H9 (cell line): ENCODE results near the gene RABGAP1L. TPM values are rescaled to one million over a fixed set of nuclear protein-coding genes. Genes with fewer than 3 reads are reported as not detected.

Experiments
- DNase-seq: peaks from one replicate; pipeline ENCODE4 v3.0.0-alpha.2; 2017
- H2AFZ ChIP-seq: one replicate; pipeline ENCODE4 v1.6.1; 2013; ENCODE audit warnings: mild to moderate bottlenecking, low read length, control low read depth, moderate library complexity
- H2AK5ac ChIP-seq: 2 replicates; pipeline ENCODE4 v1.6.1; 2013; ENCODE audit warnings: low read length, control low read depth, mixed read lengths; ENCODE audit not compliant: insufficient read length
- H2BK120ac ChIP-seq: one replicate; pipeline ENCODE4 v1.6.1; 2013; ENCODE audit warnings: low read depth, mild to moderate bottlenecking, low read length, control low read depth, inconsistent platforms; ENCODE audit not compliant: poor library complexity, severe bottlenecking
- H2BK12ac ChIP-seq: 2 replicates; pipeline ENCODE4 v1.6.1; 2013; ENCODE audit warnings: low read length, control low read depth, mixed read lengths, low read depth; ENCODE audit not compliant: insufficient read length
- H2BK15ac ChIP-seq: 2 replicates; pipeline ENCODE4 v1.6.1; 2013; ENCODE audit warnings: low read depth, low read length, control low read depth
- H2BK20ac ChIP-seq: one replicate; pipeline ENCODE4 v1.6.1; 2013; ENCODE audit warnings: low read depth, mild to moderate bottlenecking, low read length, control low read depth, inconsistent platforms; ENCODE audit not compliant: poor library complexity, severe bottlenecking
- H2BK5ac ChIP-seq: 2 replicates; pipeline ENCODE4 v1.6.1; 2013; ENCODE audit warnings: low read length, control low read depth, mixed read lengths; ENCODE audit not compliant: insufficient read length
- H3K14ac ChIP-seq: 2 replicates; pipeline ENCODE4 v1.6.1; 2013; ENCODE audit warnings: low read length, control low read depth; ENCODE audit not compliant: insufficient read depth
- H3K18ac ChIP-seq: 2 replicates; pipeline ENCODE4 v1.6.1; 2013; ENCODE audit warnings: low read depth, mild to moderate bottlenecking, mixed read lengths, low read length, control low read depth; ENCODE audit not compliant: insufficient read length
- H3K23ac ChIP-seq: 2 replicates; pipeline ENCODE4 v1.6.1; 2013; ENCODE audit warnings: low read length, control low read depth, mixed read lengths, low read depth; ENCODE audit not compliant: insufficient read length
- H3K23me2 ChIP-seq: 2 replicates; pipeline ENCODE4 v1.6.1; 2013; ENCODE audit warnings: low read depth, mild to moderate bottlenecking, mixed read lengths, low read length, control low read depth; ENCODE audit not compliant: insufficient read length, poor library complexity, severe bottlenecking
- H3K27ac ChIP-seq: 2 replicates; pipeline ENCODE4 v1.5.1; 2013; ENCODE audit warnings: low read length, control low read depth, mixed read lengths, low read depth; ENCODE audit not compliant: insufficient read length
- H3K27me3 ChIP-seq: 2 replicates; pipeline ENCODE4 v1.6.1; 2013; ENCODE audit warnings: low read length, control low read depth, inconsistent platforms; ENCODE audit not compliant: insufficient read depth
- H3K4ac ChIP-seq: 2 replicates; pipeline ENCODE4 v1.6.1; 2013; ENCODE audit warnings: low read depth, mild to moderate bottlenecking, control low read depth, inconsistent platforms, low read length, moderate library complexity
- H3K4me1 ChIP-seq: 2 replicates; pipeline ENCODE4 v1.6.1; 2013; ENCODE audit warnings: low read length, control low read depth, inconsistent platforms; ENCODE audit not compliant: insufficient read depth
- H3K4me2 ChIP-seq: 2 replicates; pipeline ENCODE4 v1.6.1; 2013; ENCODE audit warnings: low read length, control low read depth, mixed read lengths; ENCODE audit not compliant: insufficient read length, insufficient read depth
- H3K56ac ChIP-seq: 2 replicates; pipeline ENCODE4 v1.6.1; 2013; ENCODE audit warnings: low read depth, mild to moderate bottlenecking, mixed read lengths, low read length, control low read depth; ENCODE audit not compliant: insufficient read length
- H3K79me1 ChIP-seq: 2 replicates; pipeline ENCODE4 v1.6.1; 2013; ENCODE audit warnings: low read depth, mild to moderate bottlenecking, moderate library complexity, low read length, control low read depth, inconsistent platforms; ENCODE audit not compliant: insufficient read depth, poor library complexity, severe bottlenecking
- H3K79me2 ChIP-seq: 2 replicates; pipeline ENCODE4 v1.6.1; 2013; ENCODE audit warnings: low read length, control low read depth, inconsistent platforms; ENCODE audit not compliant: insufficient read depth
- H3K9ac ChIP-seq: 2 replicates; pipeline ENCODE4 v1.6.1; 2013; ENCODE audit warnings: low read length, control low read depth, mixed read lengths; ENCODE audit not compliant: insufficient read length; ENCODE audit errors: extremely low read depth
- H3K9me3 ChIP-seq: one replicate; pipeline ENCODE4 v1.6.1; 2013; ENCODE audit warnings: low read depth, low read length, inconsistent platforms; ENCODE audit not compliant: control insufficient read depth
- H3T11ph ChIP-seq: one replicate; pipeline ENCODE4 v1.6.1; 2013; ENCODE audit warnings: mild to moderate bottlenecking, low read length, control low read depth, inconsistent platforms
- H4K20me1 ChIP-seq: one replicate; pipeline ENCODE4 v1.6.1; 2013; ENCODE audit not compliant: control insufficient read depth, insufficient read length, insufficient read depth
- H4K5ac ChIP-seq: 2 replicates; pipeline ENCODE4 v1.6.1; 2013; ENCODE audit warnings: low read depth, mild to moderate bottlenecking, mixed read lengths, low read length, control low read depth; ENCODE audit not compliant: insufficient read length
- H4K8ac ChIP-seq: replicated peaks from 2 replicates; pipeline ENCODE4 v1.6.1; 2013; ENCODE audit warnings: low read length, control low read depth, mixed read lengths, low read depth; ENCODE audit not compliant: insufficient read length
- H4K91ac ChIP-seq: 2 replicates; pipeline ENCODE4 v1.6.1; 2013; ENCODE audit warnings: low read depth, mild to moderate bottlenecking, moderate library complexity, mixed read lengths, low read length, control low read depth; ENCODE audit not compliant: insufficient read length
- H3K27ac Mint-ChIP-seq, 3 experiments: 2 replicates in 2 of 3; 3 replicates in 1 of 3; pipeline ENCODE4 v1.8.0; 2020 to 2021; ENCODE audit warnings: mixed read lengths in 3 of 3, mild to moderate bottlenecking in 1 of 3, moderate library complexity in 1 of 3
- H3K27me3 Mint-ChIP-seq: 2 replicates; pipeline ENCODE4 v1.8.0; 2021; ENCODE audit warnings: low read depth, mild to moderate bottlenecking, moderate library complexity, mixed read lengths
- H3K36me3 Mint-ChIP-seq, 3 experiments: 2 replicates in 2 of 3; 3 replicates in 1 of 3; pipeline ENCODE4 v1.8.0; 2020 to 2021; ENCODE audit warnings: low read depth in 3 of 3, mixed read lengths in 3 of 3; ENCODE audit not compliant: insufficient read depth in 1 of 3
- H3K4me1 Mint-ChIP-seq, 2 experiments: 2 replicates each; pipeline ENCODE4 v1.8.0; 2020; ENCODE audit warnings: mixed read lengths in 2 of 2
- H3K4me3 Mint-ChIP-seq, 2 experiments: 2 replicates in 1 of 2; 3 replicates in 1 of 2; pipeline ENCODE4 v1.8.0; 2020 to 2021; ENCODE audit warnings: mild to moderate bottlenecking in 2 of 2, mixed read lengths in 2 of 2, moderate library complexity in 1 of 2
- H3K9me3 Mint-ChIP-seq, 2 experiments: 2 replicates in 1 of 2; 3 replicates in 1 of 2; pipeline ENCODE4 v1.8.0; 2020; ENCODE audit warnings: mild to moderate bottlenecking in 2 of 2, mixed read lengths in 2 of 2, moderate library complexity in 1 of 2
- WGBS: extraction: QIAGEN DNeasy Blood & Tissue Kit; methylation state at CpG from one replicate; pipeline ENCODE4 v1.1.7; 2013; ENCODE audit warnings: missing lambda C conversion rate, low lambda C conversion rate, mixed read lengths; ENCODE audit not compliant: insufficient read length; ENCODE audit errors: extremely low coverage; 5-methylcytosine and 5-hydroxymethylcytosine counted together
- total RNA-seq: library from RNA; stranded (reverse); gene quantifications from 2 replicates; pipeline ENCODE4 v1.2.1, GENCODE V29; 2021
- TF ChIP-seq, protein P1 (sequence below): fragments of 200-600 bp; sonication (generic); conservative IDR thresholded peaks from 3 replicates; pipeline ENCODE4 v1.8.0; 2021; ENCODE audit warnings: antibody characterized with exemption, mild to moderate bottlenecking

The RABGAP1L gene
- total RNA-seq, 1 experiment from 2014 or later: 147 TPM

DNA sequence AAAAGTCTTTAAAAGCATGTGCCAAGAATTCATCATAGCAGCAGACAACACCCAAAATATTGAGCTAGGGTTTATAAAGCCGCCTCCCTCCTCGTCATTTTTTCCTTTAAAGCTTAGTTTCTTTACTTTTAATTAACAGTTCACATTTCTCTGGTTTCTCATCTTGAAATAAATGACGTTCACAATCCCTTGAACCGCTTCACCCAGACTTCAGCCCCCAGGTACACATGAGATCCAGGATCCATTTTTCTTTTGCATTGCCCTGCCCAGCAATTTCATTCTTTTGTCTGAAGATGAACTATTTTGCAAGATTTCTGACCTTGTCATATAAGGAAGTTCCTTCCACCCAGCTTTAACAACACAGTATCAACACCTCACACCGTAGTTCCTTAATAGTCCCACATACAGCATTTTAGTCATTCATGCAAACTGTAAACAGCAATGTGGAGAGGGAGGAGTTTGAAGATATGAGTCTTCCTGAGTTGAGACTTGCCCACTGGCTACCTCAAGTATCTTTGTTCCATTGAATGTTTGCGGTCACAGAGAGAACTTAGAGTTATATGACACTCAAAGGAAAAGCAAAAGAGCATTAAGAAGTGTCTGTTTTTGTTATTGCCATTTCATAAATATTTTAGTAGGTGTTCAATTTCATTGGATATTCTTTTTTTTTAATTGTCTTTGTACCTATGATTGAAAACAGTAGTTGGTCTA, 805.1 kb downstream of the RABGAP1L start:
- Mint-ChIP-seq H3K36me3 (peaks cover 9 to 38% (median 32%) of the 10 kb centered on the region in 3 experiments; a peak in 6 of 7 replicates), H3K9me3 (no peaks in the 10 kb centered on the region), H3K4me1 (peaks cover 13% of the 10 kb centered on the region in 2 experiments), H3K27me3 (no peaks in the 10 kb centered on the region), H3K4me3 (no peak overlapping the region), H3K27ac (peak overlapping the region in 2 of 3 experiments; percentile 46 to 78; a peak in 4 of 7 replicates)
- no peak for DNase-seq
- Histone ChIP-seq H4K5ac (no peak overlapping the region), H3K56ac (no peak overlapping the region), H4K91ac (no peak overlapping the region), H2AFZ (no peak overlapping the region), H3K18ac (no peak overlapping the region), H2AK5ac (no peak overlapping the region), H3K79me1 (peaks cover 3% of the 10 kb centered on the region), H3K27me3 (no peaks in the 10 kb centered on the region), H2BK20ac (no peak overlapping the region), H3K23me2 (no peaks in the 10 kb centered on the region), H3T11ph (no peak overlapping the region), H4K8ac (no peak overlapping the region), H2BK120ac (no peak overlapping the region), H3K27ac (no peak overlapping the region), H3K79me2 (no peaks in the 10 kb centered on the region), H3K14ac (no peak overlapping the region), H2BK12ac (no peak overlapping the region), H3K9ac (no peak overlapping the region), H4K20me1 (no peaks in the 10 kb centered on the region), H3K9me3 (no peaks in the 10 kb centered on the region), H3K4me2 (no peak overlapping the region), H2BK5ac (no peak overlapping the region), H3K4me1 (peaks cover 3% of the 10 kb centered on the region; the same call in 1 of the 2 replicates), H3K4ac (no peak overlapping the region), H3K23ac (no peak overlapping the region), H2BK15ac (no peak overlapping the region)
- no CpG with 5 or more reads among the region's 6 CpGs for WGBS
- TF ChIP-seq, protein P1, sequence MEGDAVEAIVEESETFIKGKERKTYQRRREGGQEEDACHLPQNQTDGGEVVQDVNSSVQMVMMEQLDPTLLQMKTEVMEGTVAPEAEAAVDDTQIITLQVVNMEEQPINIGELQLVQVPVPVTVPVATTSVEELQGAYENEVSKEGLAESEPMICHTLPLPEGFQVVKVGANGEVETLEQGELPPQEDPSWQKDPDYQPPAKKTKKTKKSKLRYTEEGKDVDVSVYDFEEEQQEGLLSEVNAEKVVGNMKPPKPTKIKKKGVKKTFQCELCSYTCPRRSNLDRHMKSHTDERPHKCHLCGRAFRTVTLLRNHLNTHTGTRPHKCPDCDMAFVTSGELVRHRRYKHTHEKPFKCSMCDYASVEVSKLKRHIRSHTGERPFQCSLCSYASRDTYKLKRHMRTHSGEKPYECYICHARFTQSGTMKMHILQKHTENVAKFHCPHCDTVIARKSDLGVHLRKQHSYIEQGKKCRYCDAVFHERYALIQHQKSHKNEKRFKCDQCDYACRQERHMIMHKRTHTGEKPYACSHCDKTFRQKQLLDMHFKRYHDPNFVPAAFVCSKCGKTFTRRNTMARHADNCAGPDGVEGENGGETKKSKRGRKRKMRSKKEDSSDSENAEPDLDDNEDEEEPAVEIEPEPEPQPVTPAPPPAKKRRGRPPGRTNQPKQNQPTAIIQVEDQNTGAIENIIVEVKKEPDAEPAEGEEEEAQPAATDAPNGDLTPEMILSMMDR: no peak
